SK-N-SH (cell line): ENCODE measurements around the gene BAG3. TPM values are rescaled to one million over a fixed set of nuclear protein-coding genes. Genes with fewer than 3 reads are reported as not detected.
A peak's percentile ranks its signal among the peaks of the same experiment; 100 is the strongest.

Experiments
- CTCF ChIA-PET: fragments of 300-600, 350-600 bp; formaldehyde crosslinking; extraction: SDS; loops from one replicate; lab custom pipeline; 2021; lab: Yijun Ruan, JAX
- POLR2A ChIA-PET: fragments of 350-600 bp; sonication (Branson Sonifier 250); formaldehyde crosslinking; extraction: SDS; loops from one replicate; lab custom pipeline; 2020; ENCODE audit warnings: antibody characterized with exemption, inconsistent platforms; lab: Yijun Ruan, JAX
- DNase-seq: peaks from one replicate; pipeline ENCODE4 v3.0.0; 2012
- H2AFZ ChIP-seq: fragments of 200-600 bp; sonication (generic); 2 replicates; pipeline ENCODE4 v1.8.1; 2016; ENCODE audit warnings: antibody characterized with exemption, mild to moderate bottlenecking, low read depth
- H3F3A ChIP-seq: fragments of 200-600 bp; sonication (generic); replicated peaks from 2 replicates; pipeline ENCODE3; 2016; ENCODE audit warnings: antibody characterized with exemption, mild to moderate bottlenecking; ENCODE audit not compliant: insufficient read depth
- H3K27ac ChIP-seq, 2 experiments: fragments of 200-500 bp in 1 of 2; fragments of 200-600 bp in 1 of 2; sonication (Bioruptor generic) in 1 of 2; sonication (generic), shearing (Covaris generic) in 1 of 2; 2 replicates each; pipeline versions ENCODE4 v1.5.1 to v1.6.1; 2014 to 2016; ENCODE audit warnings: low read depth in 2 of 2, inconsistent platforms in 1 of 2, low read length in 1 of 2, mild to moderate bottlenecking in 1 of 2, mixed read lengths in 1 of 2
- H3K27me3 ChIP-seq: fragments of 200-600 bp; sonication (generic), shearing (Covaris generic); 2 replicates; pipeline ENCODE4 v1.6.1; 2016; ENCODE audit warnings: mixed run types; ENCODE audit not compliant: insufficient read depth
- H3K36me3 ChIP-seq, 2 experiments: fragments of 200-500 bp in 1 of 2; fragments of 200-600 bp in 1 of 2; sonication (Bioruptor generic) in 1 of 2; sonication (generic) in 1 of 2; replicated peaks in 1 of 2; 2 replicates each; pipeline versions ENCODE3 to v1.5.1; 2014 to 2016; ENCODE audit warnings: low read length in 1 of 2, mild to moderate bottlenecking in 1 of 2; ENCODE audit not compliant: insufficient read depth in 2 of 2, control insufficient read depth in 1 of 2
- H3K4me1 ChIP-seq, 2 experiments: fragments of 200-500 bp in 1 of 2; fragments of 200-600 bp in 1 of 2; sonication (Bioruptor generic) in 1 of 2; sonication (generic), shearing (Covaris generic) in 1 of 2; 2 replicates each; pipeline versions ENCODE4 v1.5.1 to v1.6.1; 2014 to 2016; ENCODE audit warnings: low read depth in 1 of 2, low read length in 1 of 2, mixed run types in 1 of 2; ENCODE audit not compliant: insufficient read depth in 2 of 2, control insufficient read depth in 1 of 2
- H3K4me2 ChIP-seq: fragments of 200-600 bp; sonication (generic), shearing (Covaris generic); 2 replicates; pipeline ENCODE4 v1.6.1; 2017; ENCODE audit warnings: mixed run types
- H3K4me3 ChIP-seq, 2 experiments: fragments of 200-500 bp in 1 of 2; fragments of 200-600 bp in 1 of 2; sonication (Bioruptor generic) in 1 of 2; sonication (generic), shearing (Covaris generic) in 1 of 2; 2 replicates each; pipeline versions ENCODE4 v1.5.1 to v1.8.1; 2014 to 2016; ENCODE audit warnings: low read depth in 2 of 2, inconsistent platforms in 1 of 2, low read length in 1 of 2, mild to moderate bottlenecking in 1 of 2, mixed read lengths in 1 of 2, moderate library complexity in 1 of 2
- H3K79me2 ChIP-seq: fragments of 200-600 bp; sonication (generic); 2 replicates; pipeline ENCODE4 v1.8.1; 2017; ENCODE audit warnings: mild to moderate bottlenecking; ENCODE audit not compliant: insufficient read depth
- H3K9ac ChIP-seq: fragments of 200-600 bp; sonication (generic); 2 replicates; pipeline ENCODE4 v1.6.1; 2017; ENCODE audit warnings: mixed run types
- H3K9me2 ChIP-seq: fragments of 200-600 bp; sonication (generic); 2 replicates; pipeline ENCODE4 v1.6.1; 2017; ENCODE audit warnings: mixed run types
- H3K9me3 ChIP-seq: fragments of 200-600 bp; sonication (generic); 2 replicates; pipeline ENCODE4 v1.6.1; 2017; ENCODE audit warnings: mixed run types, mild to moderate bottlenecking, moderate library complexity
- H4K20me1 ChIP-seq: fragments of 200-600 bp; sonication (generic); 2 replicates; pipeline ENCODE4 v1.6.1; 2017; ENCODE audit warnings: mild to moderate bottlenecking, mixed run types; ENCODE audit not compliant: insufficient read depth
- CTCF ChIP-seq: fragments of 200-600 bp; sonication (generic); IDR thresholded peaks from 2 replicates; pipeline ENCODE4 v1.6.1; 2017; ENCODE audit warnings: antibody characterized with exemption, mild to moderate bottlenecking, moderate library complexity
- GATA2 ChIP-seq: sonication (generic); formaldehyde crosslinking; IDR thresholded peaks from 2 replicates; pipeline ENCODE4 v1.5.0; 2020; ENCODE audit warnings: mild to moderate bottlenecking, missing genetic modification reagents
- PBX3 ChIP-seq: IDR thresholded peaks from 2 replicates; pipeline ENCODE4; 2012
- RCOR1 ChIP-seq: fragments of 150-350 bp; IDR thresholded peaks from 2 replicates; pipeline ENCODE4 v1.6.1; 2017; ENCODE audit warnings: antibody characterized with exemption, low read length
- TAF1 ChIP-seq: IDR thresholded peaks from 2 replicates; pipeline ENCODE4 v1.6.1; 2012; ENCODE audit warnings: low read depth, mild to moderate bottlenecking, low read length, moderate library complexity, borderline replicate concordance
- TEAD4 ChIP-seq: IDR thresholded peaks from 2 replicates; pipeline ENCODE4 v1.4.0; 2012; ENCODE audit warnings: mild to moderate bottlenecking, borderline replicate concordance; ENCODE audit not compliant: insufficient read depth
- WGBS: methylation state at CpG from one replicate; pipeline ENCODE4 v1.1.6; 2017; ENCODE audit warnings: low lambda C conversion rate; 5-methylcytosine and 5-hydroxymethylcytosine counted together
- polyA plus RNA-seq, 3 experiments: library from polyadenylated mRNA; depleted of rRNA; stranded (reverse); fragments of >200 nt; gene quantifications; 2 replicates each; pipeline ENCODE4 v1.2.3, GENCODE V29; 2012

BAG3 gene
- polyA plus RNA-seq, 1 of the 3 experiments (the other 2 are of a cell fraction), result 9.2 TPM

- ChIA-PET CTCF (interaction anchor here (1.3 kb wide), 1 partner anchor 14 kb away, joined by 4 read pairs; no protein-coding TSS in a partner anchor), POLR2A (no interaction called here)
- Histone ChIP-seq H3K9me3 (no peaks in the 10 kb centered on the region), H3K4me1 (no peaks in the 10 kb centered on the region), H3K9me2 (no peaks in the 10 kb centered on the region), H3K27me3 (no peaks in the 10 kb centered on the region), H4K20me1 (no peaks in the 10 kb centered on the region), H3K9ac (no peak overlapping the region), H3K4me2 (no peak overlapping the region), H3K4me3 (no peak overlapping the region), H3F3A (no peaks in the 10 kb centered on the region), H3K36me3 (no peaks in the 10 kb centered on the region), H3K79me2 (no peaks in the 10 kb centered on the region), H3K27ac (no peak overlapping the region), H2AFZ (no peak overlapping the region)
- TF ChIP-seq TAF1 (no peak), GATA2 (CRISPR knock-in tag) (no peak), TEAD4 (no peak), PBX3 (no peak)
- 80% methylated on average over 2 of the region's 2 CpGs for WGBS
- DNase-seq, result no peak
Observed at GRCh38 chr10:119642556-119643111, 8.5 kb upstream of the BAG3 start.

GRCh38 chr10:119643306-119644204 is 7.6 kb upstream of the BAG3 start:
- TF ChIP-seq CTCF (0 out of 2 replicates have a peak, but pooled peaks have one; percentile 6), RCOR1 (no peak)
- Histone ChIP-seq H3K9me3 (no peaks in the 10 kb centered on the region), H3K27ac (no peak overlapping the region), H3K9ac (no peak overlapping the region), H2AFZ (no peak overlapping the region), H3K79me2 (no peaks in the 10 kb centered on the region), H4K20me1 (no peaks in the 10 kb centered on the region), H3K27me3 (no peaks in the 10 kb centered on the region), H3K4me1 (no peaks in the 10 kb centered on the region), H3K9me2 (no peaks in the 10 kb centered on the region), H3F3A (no peaks in the 10 kb centered on the region), H3K4me3 (no peak overlapping the region), H3K4me2 (no peak overlapping the region), H3K36me3 (no peaks in the 10 kb centered on the region)
- ChIA-PET POLR2A (no interaction called here), CTCF (interaction anchor here (1.2 to 1.3 kb wide), 3 partner anchors 15 to 40 kb away, joined by 3 to 4 read pairs (median 3); no protein-coding TSS in a partner anchor)
- no peak for DNase-seq
- 78% methylated on average over 14 of the region's 15 CpGs for WGBS
